A673 (cell line): Measurements from ENCODE around the gene SLIT1. TPM values are rescaled to one million over a fixed set of nuclear protein-coding genes. Genes with fewer than 3 reads are reported as not detected.

Experiments used
- BruUV-seq: library from RNA; stranded (reverse); fragments of 400-500 nt; replicated peaks from 2 replicates; lab custom pipeline; 2021; lab: Mats Ljungman, UMichigan
- CTCF ChIA-PET: fragments of 300-600 bp; sonication (Branson Sonifier 250); formaldehyde crosslinking; loops from one replicate; lab custom pipeline; 2022; ENCODE audit warnings: antibody characterized with exemption; lab: Charles Lee
- POLR2A ChIA-PET: fragments of 300-600 bp; sonication (Branson Sonifier 250); formaldehyde crosslinking; loops from one replicate; lab custom pipeline; 2022; ENCODE audit warnings: antibody characterized with exemption; ENCODE audit not compliant: low non-redundant PET; lab: Charles Lee
- DNase-seq: peaks from one replicate; pipeline ENCODE4 v3.0.0-alpha.2; 2015; ENCODE audit warnings: low spot score
- H3K27ac ChIP-seq: fragments of 200-600 bp; sonication (generic); 2 replicates; pipeline ENCODE4 v1.5.1; 2016; ENCODE audit warnings: mixed run types, low read depth, mild to moderate bottlenecking, mixed read lengths, antibody characterized with exemption, low read length; ENCODE audit not compliant: poor library complexity, severe bottlenecking
- H3K27me3 ChIP-seq: fragments of 200-600 bp; sonication (generic); replicated peaks from 2 replicates; pipeline ENCODE4 v1.6.1; 2017; ENCODE audit warnings: mixed run types, low read depth, mild to moderate bottlenecking, mixed read lengths, antibody characterized with exemption, low read length; ENCODE audit not compliant: insufficient read depth, poor library complexity
- H3K36me3 ChIP-seq: fragments of 200-600 bp; sonication (generic); 2 replicates; pipeline ENCODE4 v1.6.1; 2016; ENCODE audit warnings: mixed run types, mild to moderate bottlenecking, mixed read lengths, antibody characterized with exemption, low read length; ENCODE audit not compliant: insufficient read depth, poor library complexity, severe bottlenecking
- H3K4me1 ChIP-seq: fragments of 200-600 bp; sonication (generic); 2 replicates; pipeline ENCODE4 v1.6.1; 2017; ENCODE audit warnings: mixed run types, mild to moderate bottlenecking, mixed read lengths, antibody characterized with exemption, low read length; ENCODE audit not compliant: insufficient read depth, poor library complexity, severe bottlenecking
- H3K4me3 ChIP-seq: fragments of 200-600 bp; sonication (generic); 2 replicates; pipeline ENCODE4 v1.5.1; 2016; ENCODE audit warnings: low read depth, mixed run types, mild to moderate bottlenecking, mixed read lengths, low read length; ENCODE audit not compliant: poor library complexity, severe bottlenecking
- H3K9me3 ChIP-seq: fragments of 200-600 bp; sonication (generic); 2 replicates; pipeline ENCODE4 v1.6.1; 2016; ENCODE audit warnings: mixed run types, low read depth, mild to moderate bottlenecking, mixed read lengths, antibody characterized with exemption, low read length; ENCODE audit not compliant: poor library complexity, severe bottlenecking
- CTCF ChIP-seq: fragments of 300-800, 200-600 bp; sonication (generic); conservative IDR thresholded peaks from 2 replicates; pipeline ENCODE4 v1.5.1; 2017; ENCODE audit warnings: low read depth, mild to moderate bottlenecking, antibody characterized with exemption, low read length, moderate library complexity, mixed read lengths
- EZH2 ChIP-seq: fragments of 200-600 bp; sonication (generic); IDR thresholded peaks from 2 replicates; pipeline ENCODE4 v1.6.1; 2017; ENCODE audit warnings: borderline replicate concordance, low read depth, mild to moderate bottlenecking, mixed read lengths, antibody characterized with exemption, low read length; ENCODE audit not compliant: poor library complexity, severe bottlenecking
- intact Hi-C: fragments of 100-400 bp; cut with micrococcal nuclease; formaldehyde crosslinking; loops from one replicate; pipeline ENCODE4 v1.10.0; 2022; ENCODE audit not compliant: unreplicated experiment
- total RNA-seq: library from RNA; stranded (reverse); gene quantifications from 2 replicates; pipeline ENCODE4 v1.2.3, GENCODE V29; 2021

SLIT1 gene
- total RNA-seq, 1 experiment from 2014 or later, result 0.43 TPM

GRCh38 chr10:97080051-97080776 lies 105.5 kb downstream of the SLIT1 start:
- ChIA-PET POLR2A (no interaction called here), CTCF (interaction anchor here (0.6 to 1.9 kb wide), 3 partner anchors 7 to 115 kb away, joined by 3 to 7 read pairs (median 5); no protein-coding TSS in a partner anchor)
- no peak overlapping the region for H3K27ac ChIP-seq
- H3K27me3 ChIP-seq, result peaks cover 51% of the 10 kb centered on the region
- TF ChIP-seq EZH2, result no peak
- no peak for TF ChIP-seq CTCF
- no peaks in the 10 kb centered on the region for H3K4me1 ChIP-seq
- no peaks in the 10 kb centered on the region for H3K36me3 ChIP-seq
- intact Hi-C loops, result no loop called here
- BruUV-seq, result no TSS peak
- DNase-seq, result no peak
- H3K9me3 ChIP-seq, result no peaks in the 10 kb centered on the region
- H3K4me3 ChIP-seq, result no peak overlapping the region

GRCh38 chr10:97079448-97079847 lies 106.3 kb downstream of the SLIT1 start:
- H3K4me1 ChIP-seq, result no peaks in the 10 kb centered on the region
- no peak overlapping the region for H3K4me3 ChIP-seq
- peaks cover 53% of the 10 kb centered on the region for H3K27me3 ChIP-seq
- CTCF ChIA-PET, result no interaction called here
- no peaks in the 10 kb centered on the region for H3K36me3 ChIP-seq
- no peak overlapping the region for H3K27ac ChIP-seq
- POLR2A ChIA-PET, result interaction anchor here (0.6 kb wide), 1 partner anchor 119 kb away, joined by 3 read pairs; no protein-coding TSS in a partner anchor
- no peak for DNase-seq
- no peaks in the 10 kb centered on the region for H3K9me3 ChIP-seq
- BruUV-seq, result no TSS peak
- TF ChIP-seq EZH2, result no peak
- no peak for TF ChIP-seq CTCF
- intact Hi-C loops, result no loop called here

- Histone ChIP-seq H3K4me3 (no peak overlapping the region), H3K27ac (no peak overlapping the region), H3K36me3 (no peaks in the 10 kb centered on the region), H3K27me3 (peaks cover 50% of the 10 kb centered on the region), H3K9me3 (no peaks in the 10 kb centered on the region), H3K4me1 (no peaks in the 10 kb centered on the region)
- TF ChIP-seq EZH2 (no peak), CTCF (no peak)
- DNase-seq, result no peak
- no TSS peak for BruUV-seq
- intact Hi-C loops, result no loop called here
- POLR2A ChIA-PET, result interaction anchor here (0.6 kb wide), 1 partner anchor 119 kb away, joined by 3 read pairs; no protein-coding TSS in a partner anchor
- CTCF ChIA-PET, result no interaction called here
These were observed 106.8 kb downstream of the SLIT1 start for GRCh38 chr10:97078938-97079445.
